Measurements from ENCODE around the gene TPM4.

TPM4 gene

GRCh38 chr19:16133818-16134217, 57.5 kb downstream of the TPM4 start:
- DNase-seq: no peak

GRCh38 chr19:16134510-16134909, 58.2 kb downstream of the TPM4 start:
- no peak for DNase-seq

GRCh38 chr19:16135430-16136127, 59.3 kb downstream of the TPM4 start:
- DNase-seq: no peak

- DNase-seq: no peak
These were observed 60.1 kb downstream of the TPM4 start for GRCh38 chr19:16136185-16136999.

GRCh38 chr19:16139752-16140151, 63.5 kb downstream of the TPM4 start:
- no peak for DNase-seq

GRCh38 chr19:16141043-16141442, 64.7 kb downstream of the TPM4 start:
- DNase-seq: no peak

- no peak for DNase-seq
These were observed 65.8 kb downstream of the TPM4 start for GRCh38 chr19:16142032-16142580.

- no peak for DNase-seq
These were observed 67.3 kb downstream of the TPM4 start, which contains the start of gene HSH2D for GRCh38 chr19:16143399-16144215. Gene HSH2D (plus strand): TSS chr19:16143685. CDS start chr19:16148751, 5,066 bp downstream.

GRCh38 chr19:16144216-16144581, 67.9 kb downstream of the TPM4 start:
- DNase-seq: no peak

- no peak for DNase-seq
These were observed 69.8 kb downstream of the TPM4 start for GRCh38 chr19:16146112-16146511.

GRCh38 chr19:16148443-16149229, 72.3 kb downstream of the TPM4 start:
- DNase-seq: no peak
